ENCODE results near the gene WNT7A.

The WNT7A gene

GRCh38 chr3:13768453-13768852, 111.4 kb downstream of the WNT7A start:
- no peak for TF ChIP-seq CTCF (IDR thresholded peaks at IDR 0.05; ENCODE audit: insufficient read depth, low read depth, low read length, missing control alignments)
- DNase-seq (ENCODE audit: low read depth): no peak
- H3K4me3 ChIP-seq (ENCODE audit: low read depth, low read length): no peak overlapping the region

GRCh38 chr3:13767896-13768295, 112.0 kb downstream of the WNT7A start:
- no peak for TF ChIP-seq CTCF (IDR thresholded peaks at IDR 0.05; ENCODE audit: insufficient read depth, low read depth, low read length, missing control alignments)
- H3K4me3 ChIP-seq (ENCODE audit: low read depth, low read length): no peak overlapping the region
- no peak for DNase-seq (ENCODE audit: low read depth)

- H3K4me3 ChIP-seq (ENCODE audit: low read depth, low read length): no peak overlapping the region
- no peak for DNase-seq (ENCODE audit: low read depth)
- TF ChIP-seq CTCF (IDR thresholded peaks at IDR 0.05; ENCODE audit: insufficient read depth, low read depth, low read length, missing control alignments): no peak
Measured at GRCh38 chr3:13767030-13767429, 112.8 kb downstream of the WNT7A start.
